Activated naive CD4-positive, alpha-beta T cell treated with anti-CD3 and anti-CD28 coated beads for 36 hours (primary cell): ENCODE data around the gene SNAI3. TPM values are rescaled to one million over a fixed set of nuclear protein-coding genes. Genes with fewer than 3 reads are reported as not detected.

Experiments used
- CTCF ChIA-PET: fragments of 350-600 bp; sonication (Branson Sonifier 250); formaldehyde crosslinking; loops from one replicate; lab custom pipeline; 2021; ENCODE audit warnings: antibody characterized with exemption; lab: Charles Lee
- DNase-seq: peaks from one replicate; pipeline ENCODE4 v3.0.0-alpha.2; 2020
- H3K27ac Mint-ChIP-seq: one replicate; pipeline ENCODE4 v1.8.0; 2021; ENCODE audit warnings: mild to moderate bottlenecking, mixed read lengths
- H3K27me3 Mint-ChIP-seq: one replicate; pipeline ENCODE4 v1.8.0; 2021; ENCODE audit warnings: low read depth, mixed read lengths
- H3K36me3 Mint-ChIP-seq: one replicate; pipeline ENCODE4 v1.8.0; 2021; ENCODE audit warnings: low read depth, mixed read lengths
- H3K4me1 Mint-ChIP-seq: one replicate; pipeline ENCODE4 v1.8.0; 2021; ENCODE audit warnings: low read depth, mixed read lengths
- H3K4me3 Mint-ChIP-seq: one replicate; pipeline ENCODE4 v1.8.0; 2021; ENCODE audit warnings: mild to moderate bottlenecking, moderate library complexity, mixed read lengths
- H3K9me3 Mint-ChIP-seq: one replicate; pipeline ENCODE4 v1.8.0; 2021; ENCODE audit warnings: mixed read lengths
- intact Hi-C: fragments of 100-400 bp; cut with micrococcal nuclease; formaldehyde crosslinking; loops from one replicate; pipeline ENCODE4 v1.15.1; 2023
- total RNA-seq, 2 experiments: library from RNA; stranded (reverse); gene quantifications; one replicate each; pipeline ENCODE4 v1.2.3, GENCODE V29; 2021

SNAI3 gene
- total RNA-seq, 2 experiments from 2014 or later = 2.9 to 3.0 TPM

DNA sequence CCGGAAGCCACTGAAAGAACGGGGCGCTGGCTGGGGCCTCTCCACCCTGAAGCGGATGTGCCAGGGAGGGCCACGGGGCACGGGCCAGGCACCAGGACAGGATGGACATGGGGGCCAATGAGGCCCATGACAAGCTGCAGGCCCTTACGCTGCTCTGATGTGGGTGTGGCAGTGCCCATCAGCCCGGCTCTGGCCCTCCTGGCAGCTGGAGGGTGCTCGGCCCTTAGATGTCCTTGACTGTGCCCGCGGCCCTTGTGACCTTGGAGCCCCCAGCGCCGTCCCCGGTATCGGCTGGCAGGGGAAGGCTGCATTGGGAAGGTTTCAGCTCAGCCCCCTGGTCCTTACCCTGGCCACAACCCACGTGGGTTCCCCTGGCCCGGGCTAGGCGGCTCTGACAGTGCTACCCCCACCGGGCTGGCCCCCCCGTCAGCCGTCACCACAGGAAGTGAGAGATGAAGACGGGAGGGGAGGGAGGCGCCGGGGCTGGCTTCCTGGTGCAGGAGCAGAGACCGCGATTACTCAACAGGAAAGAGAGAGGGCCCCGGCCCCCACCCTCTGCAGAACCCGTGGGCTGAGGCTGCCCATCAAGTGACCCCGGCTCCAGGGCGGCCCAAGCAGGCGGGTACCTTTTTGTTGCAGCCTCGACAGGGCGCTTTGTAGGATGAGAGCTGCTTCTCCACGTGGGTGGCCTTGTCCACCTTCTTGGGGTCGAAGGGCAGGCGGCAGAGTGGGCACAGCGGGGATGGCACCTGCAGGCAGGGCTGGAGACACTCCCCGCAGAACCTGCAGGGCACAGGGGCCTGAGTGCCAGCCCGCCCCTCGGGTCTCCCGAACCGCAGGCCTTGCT, 14.6 kb upstream of the SNAI3 start:
- peaks cover 71% of the 10 kb centered on the region for H3K4me1 Mint-ChIP-seq
- CTCF ChIA-PET = interaction anchor here (1.1 to 1.7 kb wide), 3 partner anchors 9 to 80 kb away, joined by 3 to 7 read pairs (median 5); no protein-coding TSS in a partner anchor
- peak overlapping the region; percentile 84 for H3K4me3 Mint-ChIP-seq
- intact Hi-C loops = loop anchor here (1.0 to 10.0 kb wide), 9 partner anchors 15 to 394 kb away; partner anchors contain the start of genes ACSF3, CDT1, CYBA and IL17C
- no peaks in the 10 kb centered on the region for H3K27me3 Mint-ChIP-seq
- DNase-seq = peak; percentile 98
- H3K36me3 Mint-ChIP-seq = peaks cover 26% of the 10 kb centered on the region
- peak overlapping the region; percentile 98 for H3K27ac Mint-ChIP-seq
- no peaks in the 10 kb centered on the region for H3K9me3 Mint-ChIP-seq

DNA sequence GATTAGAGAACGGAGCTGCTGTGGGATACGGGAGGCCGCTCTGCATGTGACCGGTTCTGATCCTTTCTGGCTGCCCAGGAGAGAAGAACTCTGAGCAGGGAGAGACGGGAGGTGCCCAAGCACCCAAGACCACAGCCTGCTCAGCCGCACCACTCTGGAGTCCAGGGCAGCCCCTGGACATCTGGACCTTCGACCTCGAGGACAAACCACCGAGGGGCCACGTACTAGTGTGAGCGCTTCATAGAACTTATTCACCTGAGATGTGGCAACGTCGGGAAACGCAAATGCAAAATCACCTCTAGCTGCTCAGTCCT, 14.0 kb upstream of the SNAI3 start:
- DNase-seq = no peak
- Mint-ChIP-seq H3K27ac (peak overlapping the region; percentile 98), H3K4me3 (peak overlapping the region; percentile 84), H3K27me3 (no peaks in the 10 kb centered on the region), H3K9me3 (no peaks in the 10 kb centered on the region), H3K4me1 (peaks cover 69% of the 10 kb centered on the region), H3K36me3 (peaks cover 26% of the 10 kb centered on the region)
- CTCF ChIA-PET = interaction anchor here (1.1 kb wide), 1 partner anchor 8 kb away, joined by 3 read pairs; no protein-coding TSS in a partner anchor
- intact Hi-C loops = loop anchor here (2.0 to 10.0 kb wide), 4 partner anchors 63 to 395 kb away; partner anchors contain the start of genes ACSF3, CDT1, IL17C and ZFPM1

DNA sequence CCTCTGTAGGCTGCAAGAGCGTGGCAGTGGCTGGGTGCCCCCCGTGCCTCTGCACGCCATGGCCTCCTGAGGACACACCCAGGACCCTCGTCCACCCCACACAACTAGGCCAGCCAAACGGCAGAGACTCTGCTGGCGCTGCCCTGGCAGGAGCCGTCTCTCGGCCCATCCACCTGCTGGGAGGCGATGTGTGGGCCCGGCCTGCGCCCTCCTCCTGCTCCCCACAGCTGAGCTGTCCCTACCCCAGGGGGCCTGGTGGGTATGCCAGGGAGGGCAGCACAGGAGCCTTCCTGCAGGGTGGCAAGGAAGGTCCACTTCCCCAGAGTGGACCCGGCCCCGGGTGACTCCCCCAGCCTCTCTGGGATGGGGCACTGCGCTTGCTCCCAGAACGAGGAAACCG, 12.9 kb upstream of the SNAI3 start:
- Mint-ChIP-seq H3K4me1 (peaks cover 58% of the 10 kb centered on the region), H3K9me3 (no peaks in the 10 kb centered on the region), H3K27ac (no peak overlapping the region), H3K36me3 (peaks cover 24% of the 10 kb centered on the region), H3K4me3 (no peak overlapping the region), H3K27me3 (no peaks in the 10 kb centered on the region)
- CTCF ChIA-PET = interaction anchor here (1.8 kb wide), 1 partner anchor 12 kb away, joined by 6 read pairs; the partner anchor contains the start of gene SNAI3
- intact Hi-C loops = no loop called here
- no peak for DNase-seq

DNA sequence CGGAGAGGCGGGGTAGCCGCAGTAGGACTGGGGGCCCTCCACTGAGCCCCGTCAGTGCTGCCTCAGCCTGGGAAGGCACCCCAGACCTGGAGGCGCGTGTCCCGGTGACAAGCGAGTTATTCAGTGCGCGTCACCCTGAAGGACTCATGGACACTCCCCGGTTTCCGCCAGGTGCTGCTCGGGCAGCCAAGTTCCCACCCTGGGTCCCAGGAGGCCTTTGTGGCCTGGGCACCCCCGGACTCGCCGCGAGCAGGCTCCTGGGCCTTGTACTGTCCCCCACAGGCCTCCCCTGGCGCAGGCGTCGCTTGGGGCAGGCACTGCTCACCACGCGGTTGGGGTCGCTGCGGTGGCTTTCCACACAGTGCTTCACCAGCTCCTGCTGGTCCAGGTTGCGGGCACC, 12.3 kb upstream of the SNAI3 start:
- peaks cover 53% of the 10 kb centered on the region for H3K4me1 Mint-ChIP-seq
- no peaks in the 10 kb centered on the region for H3K27me3 Mint-ChIP-seq
- H3K27ac Mint-ChIP-seq = no peak overlapping the region
- DNase-seq = no peak
- intact Hi-C loops = no loop called here
- H3K4me3 Mint-ChIP-seq = no peak overlapping the region
- CTCF ChIA-PET = interaction anchor here (0.6 to 1.8 kb wide), 2 partner anchors 12 to 811 kb away, joined by 3 to 6 read pairs; partner anchors contain the start of gene SNAI3
- H3K36me3 Mint-ChIP-seq = peaks cover 22% of the 10 kb centered on the region
- no peaks in the 10 kb centered on the region for H3K9me3 Mint-ChIP-seq

DNA sequence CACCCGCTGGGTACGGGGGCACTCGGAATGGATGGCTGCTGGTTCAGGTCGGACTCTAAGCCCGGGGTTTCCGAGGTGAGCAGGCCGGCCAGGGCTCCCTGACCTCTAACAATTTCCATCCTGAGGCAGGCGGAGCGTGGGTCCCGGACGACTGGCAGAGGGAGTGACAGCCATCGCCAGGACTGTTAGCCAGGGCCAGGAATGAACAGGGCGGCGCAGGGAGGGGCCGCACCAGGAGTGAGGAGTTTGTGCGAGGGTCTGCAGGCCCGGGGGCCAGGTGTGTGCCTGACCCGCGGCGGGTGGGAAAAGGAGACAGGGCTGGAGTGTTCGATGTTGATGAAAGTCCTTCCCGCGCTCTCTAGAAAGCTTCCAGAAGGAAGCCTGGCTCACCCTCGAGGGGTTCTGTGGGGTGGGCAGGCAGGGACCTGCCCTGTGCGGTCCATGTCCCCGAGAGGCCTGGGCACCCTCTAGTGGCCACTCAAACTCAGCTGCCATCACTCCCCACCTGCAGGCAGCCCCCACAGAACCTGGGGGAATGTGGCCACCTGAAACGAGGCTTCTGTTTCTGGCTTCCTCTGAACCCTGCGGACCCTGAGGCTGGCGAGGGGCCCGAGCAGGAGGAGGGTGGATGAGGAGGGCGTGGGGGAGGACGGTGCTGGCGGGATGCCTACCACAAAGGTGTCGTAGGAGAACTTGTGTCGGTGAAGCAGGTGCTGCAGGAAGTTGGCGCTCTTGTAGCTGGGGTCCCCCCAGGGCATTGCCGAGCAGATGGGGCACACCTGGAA, 11.7 kb upstream of the SNAI3 start:
- Mint-ChIP-seq H3K4me3 (no peak overlapping the region), H3K27me3 (no peaks in the 10 kb centered on the region), H3K27ac (no peak overlapping the region), H3K9me3 (no peaks in the 10 kb centered on the region), H3K4me1 (peaks cover 51% of the 10 kb centered on the region), H3K36me3 (peaks cover 19% of the 10 kb centered on the region)
- DNase-seq = peak; percentile 48
- intact Hi-C loops = no loop called here
- CTCF ChIA-PET = interaction anchor here (0.6 to 1.8 kb wide), 2 partner anchors 11 to 812 kb away, joined by 3 to 6 read pairs; partner anchors contain the start of gene SNAI3

DNA sequence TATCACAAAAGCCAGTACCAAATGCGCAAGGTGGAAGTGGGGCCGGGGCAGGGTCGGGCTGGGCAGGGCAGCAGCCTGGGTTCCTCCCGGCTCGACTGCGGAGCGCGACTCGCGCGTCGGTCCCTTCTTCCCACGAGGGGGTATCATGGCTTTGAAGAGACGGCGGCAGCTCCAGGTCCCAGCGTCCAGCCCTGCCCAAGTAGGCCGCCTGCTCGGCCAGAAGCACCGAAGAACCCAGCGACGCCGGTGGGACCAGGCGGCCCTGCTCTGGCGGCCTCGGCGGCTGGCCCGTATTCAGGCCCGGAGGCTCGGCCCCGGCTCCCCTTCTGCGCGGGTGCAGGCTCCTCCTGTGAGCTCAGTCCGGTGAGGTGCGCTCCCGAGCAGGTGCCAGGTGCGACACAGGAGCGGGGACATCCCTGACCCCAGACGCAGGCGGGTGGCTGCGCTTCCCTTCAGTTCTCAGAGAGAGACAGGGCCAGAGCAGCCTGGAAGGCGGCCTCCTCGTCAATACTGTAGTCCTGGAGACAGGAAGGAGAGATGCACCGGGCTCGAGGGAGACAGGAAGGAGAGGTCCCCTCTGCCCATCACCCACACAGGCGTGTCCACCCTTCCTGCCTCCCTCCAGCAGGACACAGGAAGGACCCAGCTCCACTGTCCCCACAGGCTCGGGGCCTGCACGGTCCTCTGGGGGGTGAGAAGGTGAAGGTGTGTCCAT, 11.0 kb upstream of the SNAI3 start:
- intact Hi-C loops = no loop called here
- CTCF ChIA-PET = interaction anchor here (1.8 kb wide), 1 partner anchor 10 kb away, joined by 6 read pairs; the partner anchor contains the start of gene SNAI3

DNA sequence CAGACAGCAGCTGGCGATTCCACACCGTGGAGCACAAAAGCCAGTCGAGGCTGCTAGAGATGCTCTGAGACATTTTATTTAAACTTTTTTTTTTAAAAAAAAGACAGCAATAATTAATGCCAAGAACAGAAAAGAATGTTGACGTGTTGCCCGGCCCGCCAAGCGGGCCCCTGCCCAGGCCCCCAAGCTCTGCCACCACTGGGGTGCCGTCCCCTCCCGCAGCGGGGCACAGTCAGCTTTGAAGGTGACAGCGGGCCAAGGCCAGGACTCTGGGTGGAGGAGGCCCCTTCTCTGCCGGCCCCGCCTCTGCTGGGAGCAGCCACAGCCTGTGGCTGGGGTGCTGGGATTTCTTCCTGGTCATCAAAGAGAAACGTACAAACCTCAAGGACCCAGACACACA, 10.1 kb upstream of the SNAI3 start:
- intact Hi-C loops = no loop called here
- no peak overlapping the region for H3K27ac Mint-ChIP-seq

More for the DNA sequence above, 11.0 kb upstream of the SNAI3 start:
- H3K4me1 Mint-ChIP-seq = peaks cover 51% of the 10 kb centered on the region
- DNase-seq = no peak
- no peaks in the 10 kb centered on the region for H3K9me3 Mint-ChIP-seq
- no peak overlapping the region for H3K4me3 Mint-ChIP-seq
- peaks cover 15% of the 10 kb centered on the region for H3K36me3 Mint-ChIP-seq
- no peaks in the 10 kb centered on the region for H3K27me3 Mint-ChIP-seq
- no peak overlapping the region for H3K27ac Mint-ChIP-seq

DNA sequence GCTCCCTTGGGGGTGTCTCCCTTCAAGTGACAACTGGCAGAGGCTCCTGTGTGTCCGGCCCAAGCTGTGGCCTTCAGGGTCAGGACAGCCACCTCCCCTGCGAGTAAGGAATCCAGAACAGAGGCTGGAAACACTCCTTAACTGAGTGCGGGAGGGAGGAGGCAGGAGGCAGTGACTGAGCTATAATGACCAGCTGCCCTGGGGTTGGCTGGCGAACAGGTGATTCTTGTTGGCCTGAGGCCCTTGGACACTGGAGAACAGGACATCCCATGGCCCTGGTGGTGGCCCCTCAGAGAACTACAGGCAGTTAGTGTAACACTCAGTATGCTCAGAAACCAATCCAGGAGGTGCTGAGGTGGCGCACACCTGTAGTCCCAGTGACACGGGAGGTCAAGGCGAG, 9.4 kb upstream of the SNAI3 start:
- peaks cover 56% of the 10 kb centered on the region for H3K4me1 Mint-ChIP-seq
- no peak for DNase-seq
- no peaks in the 10 kb centered on the region for H3K27me3 Mint-ChIP-seq
- no peak overlapping the region for H3K4me3 Mint-ChIP-seq
- H3K9me3 Mint-ChIP-seq = no peaks in the 10 kb centered on the region
- CTCF ChIA-PET = no interaction called here
- H3K27ac Mint-ChIP-seq = no peak overlapping the region
- intact Hi-C loops = no loop called here
- H3K36me3 Mint-ChIP-seq = peaks cover 12% of the 10 kb centered on the region

More for the DNA sequence above, 10.1 kb upstream of the SNAI3 start:
- Mint-ChIP-seq H3K4me3 (no peak overlapping the region), H3K4me1 (peaks cover 51% of the 10 kb centered on the region), H3K36me3 (peaks cover 15% of the 10 kb centered on the region), H3K27me3 (no peaks in the 10 kb centered on the region), H3K9me3 (no peaks in the 10 kb centered on the region)
- DNase-seq = no peak
- CTCF ChIA-PET = no interaction called here

DNA sequence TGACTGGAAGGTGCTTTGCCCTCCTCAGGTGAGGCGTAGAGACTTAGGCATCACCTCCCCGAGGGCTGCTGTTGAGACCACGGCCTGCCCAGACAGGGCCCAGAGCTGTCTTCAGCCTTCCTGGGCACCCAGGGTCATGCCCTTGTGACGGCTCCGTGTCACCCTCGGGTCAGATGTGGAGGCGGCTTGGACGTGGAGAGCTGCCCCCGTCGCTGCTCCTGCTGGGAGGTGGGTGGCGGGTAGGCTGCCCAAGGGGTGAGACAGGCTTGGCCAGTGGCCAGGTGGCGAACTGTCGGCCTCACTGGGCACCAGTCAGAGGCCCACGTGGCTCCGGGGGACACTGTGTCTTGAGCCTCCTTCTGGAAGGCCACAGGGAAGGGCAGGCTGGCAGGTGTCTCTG, 8.9 kb upstream of the SNAI3 start:
- Mint-ChIP-seq H3K4me1 (peaks cover 55% of the 10 kb centered on the region), H3K27me3 (no peaks in the 10 kb centered on the region), H3K4me3 (no peak overlapping the region), H3K27ac (no peak overlapping the region), H3K36me3 (peaks cover 12% of the 10 kb centered on the region), H3K9me3 (no peaks in the 10 kb centered on the region)
- intact Hi-C loops = no loop called here
- CTCF ChIA-PET = no interaction called here
- DNase-seq = no peak

DNA sequence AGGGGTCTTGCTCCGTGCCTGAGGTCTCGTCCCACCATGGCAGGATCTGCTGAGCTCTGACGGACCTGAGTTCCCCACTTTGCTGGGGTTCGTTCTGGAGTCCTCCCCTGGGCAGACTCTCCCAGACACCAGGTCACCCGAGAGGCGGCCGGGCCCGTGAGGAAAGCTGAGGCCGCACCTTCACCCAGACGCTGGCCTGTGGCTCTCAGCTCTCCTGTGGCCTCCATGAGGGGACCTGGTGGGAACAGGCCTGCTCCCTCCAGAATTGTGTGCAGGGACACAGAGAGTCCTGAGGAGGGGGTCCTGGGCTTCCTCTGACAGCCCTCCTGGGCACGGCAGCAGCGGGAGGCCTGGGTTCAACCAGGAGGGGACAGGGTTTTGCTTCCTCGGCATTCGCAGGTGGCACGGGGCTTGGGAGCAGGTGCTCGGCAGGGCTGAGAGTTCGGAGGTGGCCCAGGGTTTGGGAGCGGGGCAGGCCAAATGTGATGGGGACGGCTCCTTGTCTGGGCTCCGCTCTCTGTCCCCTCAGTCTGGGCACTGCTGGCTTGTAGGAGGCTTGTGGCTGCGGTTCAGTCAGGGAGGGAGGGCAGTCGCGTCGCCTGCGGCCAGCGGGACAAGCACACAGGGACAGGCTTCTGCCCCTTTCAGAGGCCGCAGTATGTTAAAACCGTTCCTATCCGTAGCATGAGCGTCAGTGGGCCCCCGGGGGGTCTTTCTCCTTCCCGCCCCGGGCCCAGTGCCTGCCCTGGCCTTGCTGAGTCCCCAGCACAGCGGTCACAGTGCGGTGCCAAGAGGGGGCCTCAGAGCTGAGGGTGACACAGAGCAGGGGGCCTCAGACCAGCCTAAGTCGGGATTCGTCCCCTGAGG, 8.1 kb upstream of the SNAI3 start:
- H3K27ac Mint-ChIP-seq = no peak overlapping the region
- no peak for DNase-seq
- intact Hi-C loops = no loop called here
- no peaks in the 10 kb centered on the region for H3K27me3 Mint-ChIP-seq
- no peak overlapping the region for H3K4me3 Mint-ChIP-seq
- H3K36me3 Mint-ChIP-seq = peaks cover 9% of the 10 kb centered on the region
- peaks cover 48% of the 10 kb centered on the region for H3K4me1 Mint-ChIP-seq
- H3K9me3 Mint-ChIP-seq = no peaks in the 10 kb centered on the region
- CTCF ChIA-PET = no interaction called here

DNA sequence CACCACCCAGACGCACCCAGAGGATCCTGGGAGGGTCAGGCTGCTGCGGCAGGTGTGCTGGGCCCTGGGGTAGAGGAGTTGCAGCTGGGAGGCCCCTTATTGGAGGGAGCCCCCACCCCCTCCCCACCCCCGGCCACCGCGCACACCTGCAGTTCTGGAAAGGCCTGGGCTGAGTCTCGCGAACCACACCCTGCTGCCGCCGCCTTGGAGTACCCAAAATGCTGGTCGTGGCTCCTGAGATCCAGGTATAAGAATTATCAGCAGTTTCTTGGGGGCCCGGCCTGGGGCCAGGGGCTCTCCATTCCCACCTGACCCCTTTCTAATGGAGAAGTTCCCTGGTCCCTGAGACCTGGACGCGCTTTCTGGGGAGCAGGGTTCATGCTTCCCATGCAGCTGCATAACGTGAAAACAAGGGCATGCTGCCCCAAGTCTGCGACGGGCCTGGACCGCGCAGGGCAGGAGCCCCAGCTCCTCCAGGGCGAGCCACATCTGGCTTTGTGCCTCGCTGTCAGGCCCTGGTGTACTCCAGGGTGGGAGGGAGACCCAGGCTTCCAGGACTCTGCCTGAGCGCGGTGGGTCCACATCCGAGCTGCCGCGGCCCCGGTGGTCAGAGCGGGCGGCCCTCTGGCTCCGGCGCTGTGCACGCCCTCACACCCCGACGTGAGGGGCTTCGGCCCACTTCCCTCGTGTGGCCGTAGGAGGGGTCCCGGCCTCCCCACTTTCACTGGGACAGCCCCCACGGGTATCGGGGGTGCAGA, 7.3 kb upstream of the SNAI3 start:
- H3K36me3 Mint-ChIP-seq = peaks cover 8% of the 10 kb centered on the region
- CTCF ChIA-PET = no interaction called here
- no peak overlapping the region for H3K4me3 Mint-ChIP-seq
- DNase-seq = no peak
- intact Hi-C loops = no loop called here
- H3K27me3 Mint-ChIP-seq = no peaks in the 10 kb centered on the region
- peaks cover 47% of the 10 kb centered on the region for H3K4me1 Mint-ChIP-seq
- no peaks in the 10 kb centered on the region for H3K9me3 Mint-ChIP-seq
- no peak overlapping the region for H3K27ac Mint-ChIP-seq
